Measurements from ENCODE around the gene AURKAIP1. TPM values are rescaled to one million over a fixed set of nuclear protein-coding genes. Genes with fewer than 3 reads are reported as not detected.

AURKAIP1 gene
- total RNA-seq, 2 experiments from 2014 or later = 121 to 122 TPM

DNA sequence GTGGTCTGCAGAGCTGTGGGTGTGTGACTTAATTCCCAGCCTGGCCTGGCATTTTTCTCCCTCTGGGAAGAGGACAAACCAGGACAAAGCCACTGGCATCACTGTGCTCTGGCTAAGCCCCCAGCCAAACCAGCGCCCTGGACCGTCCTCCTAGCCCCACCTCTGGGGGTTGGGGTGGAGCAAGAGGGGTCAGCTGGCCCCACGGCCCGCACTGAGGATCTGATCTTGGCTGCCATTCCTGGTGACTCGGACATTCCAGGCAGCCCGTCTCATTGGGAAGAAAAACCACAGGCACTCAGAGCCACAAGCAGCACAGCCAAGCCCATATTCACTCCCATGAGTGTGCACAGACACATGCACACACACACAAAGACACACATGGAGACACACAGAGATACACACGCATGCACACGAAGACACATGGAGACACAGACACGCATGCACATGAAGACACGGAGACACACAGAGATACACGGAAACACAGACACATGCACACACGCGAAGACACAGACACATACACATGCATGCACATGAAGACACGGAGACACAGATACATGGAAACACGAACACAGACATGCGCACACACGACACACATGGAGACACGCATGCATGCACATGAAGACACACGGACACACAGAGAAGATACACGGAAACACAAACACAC lies 14.4 kb downstream of the AURKAIP1 start:
- no peak overlapping the region for H3K27ac Mint-ChIP-seq
- no peaks in the 10 kb centered on the region for H3K36me3 Mint-ChIP-seq (ENCODE audit: low read depth)
- ChIA-PET CTCF (no interaction called here), POLR2A (no interaction called here)
- no peak for DNase-seq
- H3K27me3 Mint-ChIP-seq = peaks cover 18% of the 10 kb centered on the region
- no peak overlapping the region for H3K4me3 Mint-ChIP-seq
- peaks cover 13% of the 10 kb centered on the region for H3K4me1 Mint-ChIP-seq
- peaks cover 2% of the 10 kb centered on the region for H3K9me3 Mint-ChIP-seq

DNA sequence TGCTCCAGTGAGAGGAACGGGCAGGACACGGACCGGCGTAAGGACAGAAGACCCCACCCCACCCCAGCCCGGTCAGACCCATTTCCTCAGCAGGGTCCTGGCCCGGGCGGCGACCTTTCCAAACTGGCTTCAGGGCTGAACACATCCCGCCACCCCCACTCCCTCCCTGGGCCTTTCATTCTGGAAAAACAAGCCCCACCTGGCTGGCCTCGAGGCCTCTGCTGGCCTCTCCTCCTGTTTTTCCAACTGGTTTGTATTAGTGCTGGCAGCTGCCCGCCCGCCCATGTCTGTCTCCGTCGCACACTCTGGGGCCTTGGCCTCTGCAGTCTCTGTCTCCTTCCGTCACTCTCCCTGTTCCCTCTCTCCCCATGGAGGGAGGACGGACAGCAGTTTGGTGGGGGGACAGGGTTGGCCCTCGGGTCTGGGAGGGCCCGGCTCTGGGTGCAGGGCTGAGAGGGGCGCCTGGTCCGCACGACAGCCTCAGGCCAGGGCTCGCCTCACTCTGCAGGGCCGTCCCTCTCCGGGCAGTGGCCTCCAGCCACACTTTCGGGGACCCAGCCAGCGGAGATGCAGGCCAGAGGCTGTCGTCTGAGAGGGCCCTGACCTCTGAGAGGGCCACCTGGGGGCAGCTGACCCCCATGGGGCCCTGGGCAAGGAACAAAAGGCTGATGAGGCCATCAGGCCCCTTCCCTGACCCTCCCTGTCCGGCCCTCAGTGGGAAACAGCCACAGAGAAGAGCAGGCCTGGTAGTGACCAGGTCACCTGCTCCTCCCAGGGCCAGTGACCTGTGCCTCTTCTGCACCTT lies 15.1 kb downstream of the AURKAIP1 start:
- no peak overlapping the region for H3K4me3 Mint-ChIP-seq
- peaks cover 18% of the 10 kb centered on the region for H3K27me3 Mint-ChIP-seq
- peaks cover 2% of the 10 kb centered on the region for H3K9me3 Mint-ChIP-seq
- no peak for DNase-seq
- CTCF ChIA-PET = interaction anchor here (1.0 kb wide), 1 partner anchor 12 kb away, joined by 3 read pairs; no protein-coding TSS in a partner anchor
- peaks cover 13% of the 10 kb centered on the region for H3K4me1 Mint-ChIP-seq
- no peak overlapping the region for H3K27ac Mint-ChIP-seq
- POLR2A ChIA-PET = interaction anchor here (1.4 kb wide), 1 partner anchor 11 kb away, joined by 9 read pairs; no protein-coding TSS in a partner anchor
- H3K36me3 Mint-ChIP-seq (ENCODE audit: low read depth) = no peaks in the 10 kb centered on the region

DNA sequence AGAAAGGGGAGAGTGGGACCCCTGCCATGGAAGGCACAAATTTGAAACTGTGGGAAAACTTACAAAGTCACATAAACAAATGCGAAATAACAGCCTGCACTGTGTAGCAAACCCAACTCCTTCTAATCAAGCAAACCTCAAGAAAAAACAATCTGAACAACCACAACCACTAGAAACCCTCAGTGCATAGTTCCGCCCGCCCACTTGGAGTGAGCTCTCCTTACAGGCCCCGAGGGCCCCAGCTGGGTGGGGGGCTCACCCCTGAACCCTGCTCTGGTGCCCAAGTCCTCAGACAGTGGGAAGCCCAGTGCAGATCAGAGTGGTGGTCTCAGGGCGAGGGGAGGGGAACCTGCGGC lies 15.7 kb downstream of the AURKAIP1 start:
- Mint-ChIP-seq H3K27ac (no peak overlapping the region), H3K9me3 (peaks cover 2% of the 10 kb centered on the region), H3K27me3 (peaks cover 18% of the 10 kb centered on the region), H3K4me1 (peaks cover 14% of the 10 kb centered on the region), H3K4me3 (no peak overlapping the region), H3K36me3 (ENCODE audit: low read depth) (no peaks in the 10 kb centered on the region)
- no peak for DNase-seq
- POLR2A ChIA-PET = interaction anchor here (1.4 kb wide), 1 partner anchor 11 kb away, joined by 9 read pairs; no protein-coding TSS in a partner anchor
- CTCF ChIA-PET = interaction anchor here (1.0 kb wide), 1 partner anchor 12 kb away, joined by 3 read pairs; no protein-coding TSS in a partner anchor

DNA sequence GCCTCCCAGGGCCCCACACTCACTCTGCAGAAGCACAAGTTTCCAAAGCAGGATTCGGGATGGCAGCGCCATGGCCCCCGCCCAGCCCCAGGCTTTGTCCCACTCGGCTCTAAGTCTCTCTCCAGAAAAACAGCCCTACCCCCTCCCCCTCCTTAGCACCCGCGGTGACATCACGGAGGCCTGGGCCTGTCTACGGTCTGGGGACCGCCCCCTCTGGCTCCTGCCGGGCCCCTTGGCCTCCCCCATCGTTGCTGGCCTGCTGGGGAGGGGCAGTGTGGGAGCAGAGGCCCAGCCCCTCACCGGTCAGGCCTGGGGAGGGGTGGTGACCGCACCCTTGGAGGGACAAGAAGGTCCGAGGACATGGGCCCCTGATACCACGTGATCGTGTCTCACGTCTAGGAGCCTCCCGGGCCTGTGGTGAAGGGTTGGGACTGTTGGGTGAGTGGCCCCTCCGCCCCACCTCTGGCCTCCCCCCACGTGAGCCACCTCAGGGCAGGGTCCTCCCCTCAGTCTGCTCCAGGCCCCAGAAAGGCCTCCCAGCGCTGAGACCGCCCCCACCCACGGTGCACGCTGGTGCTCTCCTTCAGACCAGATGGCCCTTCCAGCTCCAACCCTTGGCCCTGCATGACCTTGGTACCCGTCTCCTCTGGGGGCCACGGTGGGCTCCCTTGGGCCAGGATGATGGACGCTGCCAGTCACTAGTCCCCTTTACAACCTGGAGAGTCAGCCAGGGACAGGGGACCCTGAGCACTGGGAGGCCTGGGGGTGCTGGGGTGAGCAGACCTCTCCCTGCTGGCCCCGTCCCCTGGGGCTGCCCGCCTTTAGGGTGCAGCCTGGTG lies 16.4 kb downstream of the AURKAIP1 start, which contains the start of gene MXRA8:
Gene MXRA8, minus strand, starts transcription at position 123 of the 839 bp plus-strand sequence. Its CDS starts 51 bp downstream, at position 72.
- POLR2A ChIA-PET = interaction anchor here (1.4 kb wide), 1 partner anchor 12 kb away, joined by 9 read pairs; no protein-coding TSS in a partner anchor
- no peak within 1 kb of the TSS for H3K27ac Mint-ChIP-seq

DNA sequence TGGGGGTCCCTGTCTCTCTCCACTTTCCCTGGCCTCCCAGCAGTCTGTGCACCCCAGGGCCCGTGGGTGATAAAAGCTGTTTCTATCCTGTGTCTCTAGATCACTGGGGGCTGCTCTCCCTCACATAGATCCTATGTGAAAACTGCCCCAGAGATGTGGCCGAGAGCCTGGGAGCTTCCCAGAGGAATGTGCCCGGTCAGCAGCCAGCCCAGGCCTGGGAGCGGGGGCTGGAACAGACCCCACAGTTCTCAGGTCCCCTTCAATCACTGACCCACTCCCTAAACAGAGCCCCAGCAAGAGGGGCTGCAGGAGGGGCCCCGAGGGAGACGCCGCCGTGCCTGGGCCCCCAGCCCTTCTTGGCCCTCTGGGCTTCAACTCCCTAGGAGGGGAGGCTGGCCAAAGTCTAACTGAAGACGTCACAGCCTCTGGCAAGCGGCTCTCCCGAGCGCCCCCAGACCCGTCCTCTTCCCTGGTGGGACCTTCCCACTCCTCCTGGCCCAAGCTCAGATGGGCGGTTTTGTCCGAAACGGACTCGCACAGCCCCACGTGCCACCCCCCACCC lies 17.1 kb downstream of the AURKAIP1 start:
- H3K9me3 Mint-ChIP-seq = peaks cover 2% of the 10 kb centered on the region
- DNase-seq = no peak
- ChIA-PET CTCF (no interaction called here), POLR2A (no interaction called here)
- no peak overlapping the region for H3K4me3 Mint-ChIP-seq
- H3K27me3 Mint-ChIP-seq = peaks cover 29% of the 10 kb centered on the region
- no peak overlapping the region for H3K27ac Mint-ChIP-seq
- no peaks in the 10 kb centered on the region for H3K36me3 Mint-ChIP-seq (ENCODE audit: low read depth)
- peaks cover 15% of the 10 kb centered on the region for H3K4me1 Mint-ChIP-seq

More for the DNA sequence above, 16.4 kb downstream of the AURKAIP1 start, which contains the start of gene MXRA8:
- Mint-ChIP-seq H3K36me3 (ENCODE audit: low read depth) (no peaks in the 10 kb centered on the region), H3K4me1 (peaks cover 15% of the 10 kb centered on the region), H3K4me3 (no peak within 1 kb of the TSS), H3K9me3 (peaks cover 2% of the 10 kb centered on the region), H3K27me3 (peaks cover 24% of the 10 kb centered on the region)
- DNase-seq = no peak
- CTCF ChIA-PET = interaction anchor here (1.0 kb wide), 1 partner anchor 13 kb away, joined by 3 read pairs; no protein-coding TSS in a partner anchor

DNA sequence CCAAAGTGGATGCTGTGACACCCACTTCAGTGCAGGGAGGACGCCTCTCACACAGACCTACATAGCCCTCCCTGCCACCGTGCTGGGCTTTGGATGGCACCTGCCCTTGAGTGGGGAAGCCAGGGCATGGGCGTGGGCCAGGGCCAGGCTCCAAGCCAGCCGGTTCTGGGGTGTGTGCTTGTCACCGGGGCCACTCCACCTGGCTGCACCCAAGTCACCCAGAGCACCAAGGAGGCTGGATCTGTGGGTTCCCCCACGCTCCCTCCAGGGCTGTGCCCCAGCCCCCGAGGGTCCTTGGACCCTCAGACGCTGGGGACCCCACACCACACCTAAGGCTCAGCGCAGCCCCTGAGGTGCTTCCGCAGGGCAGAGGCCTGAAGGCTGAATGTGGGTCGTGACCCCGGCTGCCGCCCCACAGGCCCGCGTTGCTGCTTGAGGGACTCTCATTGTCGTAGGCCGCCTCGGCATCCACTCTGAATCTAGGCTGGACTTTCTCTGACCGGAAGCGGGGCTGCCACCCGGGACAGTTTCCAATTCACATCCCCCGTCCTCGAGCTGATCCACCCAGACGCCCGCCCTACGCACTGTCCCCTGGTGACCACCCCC lies 18.1 kb downstream of the AURKAIP1 start:
- ChIA-PET CTCF (no interaction called here), POLR2A (no interaction called here)
- Mint-ChIP-seq H3K4me3 (no peak overlapping the region), H3K36me3 (ENCODE audit: low read depth) (no peaks in the 10 kb centered on the region), H3K27ac (no peak overlapping the region), H3K27me3 (peaks cover 37% of the 10 kb centered on the region), H3K9me3 (peaks cover 2% of the 10 kb centered on the region), H3K4me1 (peaks cover 23% of the 10 kb centered on the region)
- DNase-seq = no peak

DNA sequence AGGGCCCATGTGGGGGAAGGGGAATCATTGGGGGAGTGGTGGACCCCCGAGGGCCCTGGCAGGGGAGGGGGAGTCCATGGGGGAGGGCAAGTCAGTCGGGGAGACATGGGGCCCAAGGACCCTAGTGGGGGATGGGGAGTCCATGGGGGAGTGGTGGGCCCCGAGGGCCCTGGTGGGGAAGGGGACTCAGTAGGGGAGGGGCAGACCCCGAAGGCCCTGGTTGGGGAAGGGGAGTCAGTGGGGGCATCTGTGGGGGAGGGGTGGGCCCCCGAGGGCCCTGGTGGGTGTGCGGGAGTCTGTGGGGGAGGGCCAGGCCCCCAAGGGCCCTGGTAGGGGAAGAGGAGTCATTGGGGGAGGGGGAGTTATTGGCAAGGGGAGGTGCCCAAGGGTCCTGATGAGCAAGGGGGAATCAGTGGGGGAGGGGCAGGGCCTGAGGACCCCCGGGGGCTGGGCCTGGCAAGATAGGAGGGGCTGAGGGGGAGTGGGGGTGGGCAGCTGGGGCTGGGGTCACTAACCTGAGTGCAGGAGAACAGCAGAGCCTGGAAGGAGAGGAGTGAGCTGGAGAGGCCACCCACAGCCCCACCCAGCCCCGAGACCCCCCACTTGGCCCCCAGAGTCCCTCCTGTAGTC lies 18.7 kb downstream of the AURKAIP1 start:
- Mint-ChIP-seq H3K4me1 (peaks cover 23% of the 10 kb centered on the region), H3K27ac (no peak overlapping the region), H3K9me3 (peaks cover 2% of the 10 kb centered on the region), H3K27me3 (peaks cover 36% of the 10 kb centered on the region), H3K4me3 (no peak overlapping the region), H3K36me3 (ENCODE audit: low read depth) (no peaks in the 10 kb centered on the region)
- CTCF ChIA-PET = no interaction called here
- POLR2A ChIA-PET = no interaction called here
- no peak for DNase-seq

DNA sequence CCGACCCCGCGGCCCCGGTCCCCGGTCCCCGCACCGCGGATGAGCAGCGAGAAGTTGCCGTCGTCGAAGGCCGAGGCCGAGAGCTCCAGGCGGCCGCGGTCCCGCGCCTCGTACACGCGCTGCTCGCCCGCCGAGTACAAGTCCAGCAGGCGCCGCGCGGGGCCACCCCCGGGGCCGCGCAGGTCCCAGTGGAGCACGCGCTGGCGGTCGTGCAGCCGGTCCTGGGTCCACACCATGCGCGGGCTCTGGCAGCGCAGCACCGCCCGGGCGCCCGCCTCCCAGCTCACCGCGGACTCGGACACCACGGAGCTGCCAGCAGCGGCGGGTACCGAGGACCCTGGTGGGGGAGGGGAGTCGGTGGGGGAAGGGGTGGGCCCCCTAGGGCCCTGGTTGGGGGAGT lies 19.6 kb downstream of the AURKAIP1 start:
- H3K4me3 Mint-ChIP-seq = no peak overlapping the region

DNA sequence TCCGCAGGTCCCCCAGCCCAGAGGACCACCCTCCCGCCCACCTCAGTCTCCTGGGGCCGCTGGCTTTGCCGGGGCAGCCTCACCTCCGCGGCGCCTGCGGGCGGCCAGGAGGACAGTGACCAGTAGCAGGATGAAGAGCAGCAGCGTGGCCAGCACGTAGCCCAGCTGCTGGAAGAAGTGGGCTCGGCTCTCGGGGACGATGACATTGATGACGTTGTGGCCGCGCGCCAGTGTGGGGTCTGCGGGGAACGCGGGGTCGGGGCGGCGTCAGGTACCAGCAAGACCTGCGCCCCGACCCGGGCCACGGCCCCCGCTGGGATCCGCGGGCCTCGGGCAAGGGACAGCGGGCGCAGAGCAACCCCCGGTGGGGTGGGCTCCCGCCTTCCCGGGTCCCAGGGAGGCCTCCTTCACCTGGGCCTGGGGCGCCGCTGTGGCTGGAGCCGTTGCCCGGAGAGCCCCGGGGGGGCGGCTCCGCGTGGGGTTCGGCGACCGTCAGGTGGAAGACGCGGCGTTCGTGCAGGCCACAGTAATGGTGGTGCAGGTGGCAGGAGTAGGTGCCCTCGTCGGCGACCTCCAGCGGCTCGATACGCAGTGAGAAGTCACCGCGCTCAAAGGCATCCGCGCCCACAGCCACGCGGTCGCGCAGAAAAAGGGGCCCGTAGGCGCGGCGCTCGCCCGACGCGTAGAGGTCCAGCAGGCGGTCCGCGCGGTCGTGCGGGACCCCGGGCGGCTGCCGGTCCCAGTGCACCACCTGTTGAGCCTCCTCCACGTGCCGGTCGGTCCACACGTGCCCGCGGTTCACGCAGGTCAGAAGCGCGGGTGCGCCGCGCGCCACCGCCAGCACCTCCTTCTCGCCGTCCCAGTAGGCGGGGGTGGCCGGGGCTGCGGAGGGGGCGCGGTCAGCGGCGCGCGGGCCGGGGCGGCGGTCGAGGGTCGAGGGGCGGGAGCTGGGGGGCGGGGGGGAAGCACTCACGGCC lies 20.4 kb downstream of the AURKAIP1 start:
- POLR2A ChIA-PET = interaction anchor here (2.9 kb wide), 1 partner anchor 18 kb away, joined by 14 read pairs; no protein-coding TSS in a partner anchor
- Mint-ChIP-seq H3K27ac (no peak overlapping the region), H3K36me3 (ENCODE audit: low read depth) (no peaks in the 10 kb centered on the region), H3K4me3 (no peak overlapping the region), H3K4me1 (peaks cover 19% of the 10 kb centered on the region), H3K9me3 (no peaks in the 10 kb centered on the region), H3K27me3 (peaks cover 31% of the 10 kb centered on the region)
- DNase-seq = no peak
- CTCF ChIA-PET = interaction anchor here (1.1 to 3.0 kb wide), 2 partner anchors 17 kb away, joined by 3 to 13 read pairs; no protein-coding TSS in a partner anchor

More for the DNA sequence above, 19.6 kb downstream of the AURKAIP1 start:
- H3K27me3 Mint-ChIP-seq = peaks cover 31% of the 10 kb centered on the region
- ChIA-PET CTCF (interaction anchor here (1.1 kb wide), 1 partner anchor 16 kb away, joined by 3 read pairs; no protein-coding TSS in a partner anchor), POLR2A (no interaction called here)
- no peaks in the 10 kb centered on the region for H3K36me3 Mint-ChIP-seq (ENCODE audit: low read depth)
- peaks cover 19% of the 10 kb centered on the region for H3K4me1 Mint-ChIP-seq
- H3K9me3 Mint-ChIP-seq = no peaks in the 10 kb centered on the region
- DNase-seq = no peak
- H3K27ac Mint-ChIP-seq = no peak overlapping the region

DNA sequence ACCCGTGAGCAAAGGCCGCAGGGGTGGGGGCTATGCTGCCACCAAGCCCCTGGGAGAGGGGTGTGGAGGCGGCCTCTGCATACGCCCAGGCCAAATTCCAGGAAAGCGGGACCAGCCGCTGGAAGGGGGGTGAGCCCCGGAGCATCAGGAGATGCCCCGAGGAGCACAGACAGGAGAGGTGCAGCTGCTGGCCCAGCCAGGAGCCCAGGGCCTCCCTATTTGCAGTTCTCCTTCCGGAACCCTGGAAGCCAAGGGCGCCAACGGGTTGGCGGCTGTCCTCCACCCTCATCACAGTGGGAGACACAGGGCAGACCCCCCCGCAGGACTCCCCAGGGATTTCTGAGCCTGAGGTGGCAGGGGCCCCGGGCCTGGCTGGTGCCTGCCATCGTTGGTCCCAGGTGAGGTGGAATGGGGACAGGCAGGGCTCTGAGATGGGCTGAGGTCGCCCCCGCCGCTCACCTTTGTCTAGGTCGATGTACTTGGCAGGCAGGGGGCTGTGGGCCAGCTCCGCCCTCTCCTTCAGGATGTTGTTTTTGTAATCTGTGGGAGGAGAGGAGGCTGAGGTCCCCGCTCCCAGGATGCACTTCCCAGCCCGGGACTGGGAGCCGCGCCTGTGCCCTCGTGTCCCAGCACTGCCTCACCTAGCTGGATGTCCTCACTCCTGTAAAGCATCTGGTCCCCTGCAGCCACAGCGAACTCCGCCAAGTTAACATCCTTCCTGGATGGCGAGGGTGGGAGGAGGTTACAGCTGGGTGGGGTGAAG lies 21.4 kb downstream of the AURKAIP1 start:
- CTCF ChIA-PET = interaction anchor here (3.0 kb wide), 1 partner anchor 18 kb away, joined by 13 read pairs; no protein-coding TSS in a partner anchor
- no peak overlapping the region for H3K4me3 Mint-ChIP-seq
- peaks cover 28% of the 10 kb centered on the region for H3K27me3 Mint-ChIP-seq
- peaks cover 11% of the 10 kb centered on the region for H3K4me1 Mint-ChIP-seq
- H3K27ac Mint-ChIP-seq = no peak overlapping the region
- no peaks in the 10 kb centered on the region for H3K36me3 Mint-ChIP-seq (ENCODE audit: low read depth)
- H3K9me3 Mint-ChIP-seq = no peaks in the 10 kb centered on the region
- POLR2A ChIA-PET = interaction anchor here (2.9 kb wide), 1 partner anchor 19 kb away, joined by 14 read pairs; no protein-coding TSS in a partner anchor
- no peak for DNase-seq
